ENCODE data around the gene TREML2.

GRCh38 chr6:41179163-41179562 lies 21.8 kb downstream of the TREML2 start:
- TF ChIP-seq CTCF (IDR thresholded peaks at IDR 0.05) (no peak), POLR2A (IDR thresholded peaks at IDR 0.05) (no peak)
